ENCODE measurements around the gene PDE9A. TPM values are rescaled to one million over a fixed set of nuclear protein-coding genes. Genes with fewer than 3 reads are reported as not detected.

The PDE9A gene
- total and polyA plus RNA-seq, 4 experiments from 2014 or later: 2.2 to 9.2 (median 5.3) TPM

DNA sequence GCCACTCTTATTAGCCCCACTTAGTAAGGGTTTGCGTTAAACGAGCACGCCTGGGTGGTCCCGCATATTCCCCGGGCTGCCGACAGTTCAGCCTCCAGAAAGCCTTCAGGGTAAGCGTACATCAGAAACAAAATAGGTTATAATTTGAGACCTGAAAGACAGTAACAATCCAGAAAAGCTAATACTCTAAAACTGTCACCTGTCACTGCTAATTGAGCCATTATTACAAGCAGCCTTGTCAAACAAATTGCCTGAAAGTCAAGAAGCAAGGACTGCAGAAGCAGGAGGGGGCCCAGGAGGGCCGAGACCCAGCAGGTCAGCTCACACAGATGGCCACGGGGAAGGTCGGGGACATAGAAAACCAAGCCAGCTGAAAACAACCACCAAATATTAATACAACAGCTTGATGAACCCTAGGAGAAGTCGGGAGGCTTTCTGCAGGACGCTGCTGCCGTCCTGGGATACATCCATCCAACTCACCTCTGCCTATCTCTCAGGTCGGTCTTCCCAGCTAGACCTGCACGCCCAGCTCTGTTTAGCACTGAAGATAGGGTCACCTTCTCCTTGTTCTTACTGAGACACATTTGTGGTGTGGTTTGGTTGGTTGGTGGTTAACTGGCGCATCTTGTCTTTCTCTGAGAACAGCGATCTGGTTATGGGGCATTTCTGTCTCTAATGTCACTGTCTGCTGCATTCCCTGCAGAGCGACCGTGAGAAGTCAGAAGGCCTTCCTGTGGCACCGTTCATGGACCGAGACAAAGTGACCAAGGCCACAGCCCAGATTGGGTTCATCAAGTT, 115.1 kb downstream of the PDE9A start:
- Mint-ChIP-seq H3K27ac (peak overlapping the region in 4 of 7 donors; percentile 22 to 82 (median 68)), H3K4me3 (no peak overlapping the region), H3K36me3 (peaks cover 13 to 19% of the 10 kb centered on the region in 2 donors), H3K27me3 (no peaks in the 10 kb centered on the region), H3K4me1 (peaks cover 0 to 1% (median 0%) of the 10 kb centered on the region in 4 donors), H3K9me3 (no peaks in the 10 kb centered on the region)
- no peak for DNase-seq
- no peak overlapping the region for H3K4me3 ChIP-seq (ENCODE audit: low read length in 2 of 2)
- POLR2A ChIA-PET (ENCODE audit: partially characterized antibody): interaction anchor here (1.5 kb wide), 1 partner anchor 84 kb away, joined by 3 read pairs; no protein-coding TSS in a partner anchor
- no peaks in the 10 kb centered on the region for H3K4me1 ChIP-seq (ENCODE audit: insufficient read depth, low read length)
- intact Hi-C loops (cut with micrococcal nuclease): no loop called here
- no peaks in the 10 kb centered on the region for H3K27me3 ChIP-seq (ENCODE audit: insufficient read depth, low read length)
- H3K9me3 ChIP-seq (ENCODE audit: control insufficient read depth in 1 of 2, low read length in 2 of 2): no peaks in the 10 kb centered on the region
- H3K27ac ChIP-seq (ENCODE audit: low read depth, low read length): no peak overlapping the region
- H3K36me3 ChIP-seq (ENCODE audit: insufficient read depth, low read length): no peaks in the 10 kb centered on the region
- CTCF ChIA-PET (ENCODE audit: partially characterized antibody): no interaction called here

DNA sequence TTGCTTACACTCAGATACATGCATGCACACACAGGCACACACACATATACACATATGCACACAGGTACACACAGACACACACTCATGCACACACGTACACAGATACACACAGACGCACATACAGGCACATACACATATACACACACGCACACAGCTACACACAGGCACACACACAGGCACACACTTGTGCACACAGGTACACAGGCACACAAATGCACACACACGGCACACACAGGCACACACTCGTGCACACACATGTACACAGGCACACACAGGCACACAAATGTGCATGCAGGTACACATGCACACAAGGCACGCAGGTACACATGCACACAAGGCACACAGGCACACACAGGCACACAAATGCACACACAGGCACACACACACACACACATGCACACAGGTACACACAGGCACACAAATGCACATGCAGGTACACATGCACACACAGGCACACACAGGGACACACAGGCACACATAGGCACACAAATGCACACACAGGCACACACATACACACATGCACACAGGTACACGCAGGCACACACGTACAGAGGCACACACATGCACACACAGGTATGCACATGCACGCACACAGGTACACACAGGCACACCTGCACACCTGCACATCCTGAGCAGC, 115.9 kb downstream of the PDE9A start:
- intact Hi-C loops (cut with micrococcal nuclease): no loop called here
- POLR2A ChIA-PET (ENCODE audit: partially characterized antibody): no interaction called here
- H3K27ac Mint-ChIP-seq: peak overlapping the region in 3 of 7 donors; percentile 35 to 82 (median 75)
- peaks cover 13 to 21% of the 10 kb centered on the region in 2 donors for H3K36me3 Mint-ChIP-seq
- Histone ChIP-seq H3K27me3 (ENCODE audit: insufficient read depth, low read length) (no peaks in the 10 kb centered on the region), H3K27ac (ENCODE audit: low read depth, low read length) (no peak overlapping the region), H3K4me1 (ENCODE audit: insufficient read depth, low read length) (no peaks in the 10 kb centered on the region), H3K36me3 (ENCODE audit: insufficient read depth, low read length) (no peaks in the 10 kb centered on the region), H3K4me3 (ENCODE audit: low read length in 2 of 2) (no peak overlapping the region), H3K9me3 (ENCODE audit: control insufficient read depth in 1 of 2, low read length in 2 of 2) (no peaks in the 10 kb centered on the region)
- no peak for DNase-seq
- H3K4me3 Mint-ChIP-seq: no peak overlapping the region
- peaks cover 0 to 1% (median 0%) of the 10 kb centered on the region in 4 donors for H3K4me1 Mint-ChIP-seq
- CTCF ChIA-PET (ENCODE audit: partially characterized antibody): no interaction called here
- no peaks in the 10 kb centered on the region for H3K27me3 Mint-ChIP-seq
- no peaks in the 10 kb centered on the region for H3K9me3 Mint-ChIP-seq

DNA sequence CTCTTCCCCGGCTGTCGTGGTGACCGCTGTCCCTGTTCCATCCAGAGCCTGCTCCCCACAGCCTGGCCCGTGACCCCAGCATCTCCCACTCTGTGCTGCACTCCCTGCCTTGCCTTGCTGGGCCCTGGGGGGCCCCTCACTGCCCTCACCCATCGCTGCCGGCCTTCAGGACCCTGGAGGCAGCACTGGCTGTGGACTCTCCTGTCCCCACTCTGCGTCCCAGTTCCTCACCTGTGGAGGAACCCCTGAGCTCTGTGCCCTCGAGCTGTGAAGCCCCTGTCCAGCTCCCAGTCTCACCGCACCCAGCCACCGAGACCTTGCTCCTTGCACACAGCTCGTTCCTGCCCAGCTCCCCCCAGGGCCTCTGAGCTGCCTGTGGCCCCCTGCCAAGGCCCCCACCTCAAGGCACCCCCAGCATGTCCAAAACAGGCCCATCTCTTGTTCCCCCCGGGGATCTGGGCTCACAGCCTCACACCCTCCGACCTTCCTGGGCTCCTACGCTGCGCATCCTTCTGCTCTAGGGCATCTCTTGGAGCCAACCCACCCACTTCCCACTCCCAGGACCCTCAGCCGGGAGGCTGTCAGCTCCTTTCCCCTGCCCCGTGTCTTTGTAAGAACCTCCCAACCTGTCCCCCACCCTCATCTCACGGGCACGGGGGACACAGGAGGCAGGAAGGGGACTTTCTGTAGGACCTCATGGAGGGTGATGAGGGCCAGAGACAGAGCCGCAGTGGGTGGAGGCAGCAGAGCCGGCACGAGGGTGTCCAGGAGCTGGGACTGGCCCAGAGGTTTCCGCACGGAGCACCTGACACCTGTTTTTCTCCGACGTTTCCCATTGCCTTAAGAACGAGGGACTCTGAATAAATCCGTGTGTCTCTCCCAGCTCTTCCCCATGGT, 116.6 kb downstream of the PDE9A start:
- Histone ChIP-seq H3K4me3 (ENCODE audit: low read length in 2 of 2) (no peak overlapping the region), H3K36me3 (ENCODE audit: insufficient read depth, low read length) (no peaks in the 10 kb centered on the region), H3K27ac (ENCODE audit: low read depth, low read length) (no peak overlapping the region), H3K27me3 (ENCODE audit: insufficient read depth, low read length) (no peaks in the 10 kb centered on the region), H3K9me3 (ENCODE audit: control insufficient read depth in 1 of 2, low read length in 2 of 2) (no peaks in the 10 kb centered on the region), H3K4me1 (ENCODE audit: insufficient read depth, low read length) (no peaks in the 10 kb centered on the region)
- Mint-ChIP-seq H3K4me1 (peaks cover 0 to 1% (median 0%) of the 10 kb centered on the region in 4 donors), H3K36me3 (peaks cover 10 to 19% of the 10 kb centered on the region in 2 donors), H3K9me3 (no peaks in the 10 kb centered on the region), H3K27ac (peak overlapping the region in 3 of 7 donors; percentile 25 to 56 (median 29)), H3K4me3 (no peak overlapping the region), H3K27me3 (no peaks in the 10 kb centered on the region)
- DNase-seq: no peak
- ChIA-PET POLR2A (ENCODE audit: partially characterized antibody) (interaction anchor here (0.7 kb wide), 1 partner anchor 23 kb away, joined by 3 read pairs; no protein-coding TSS in a partner anchor), CTCF (ENCODE audit: partially characterized antibody) (no interaction called here)
- intact Hi-C loops (cut with micrococcal nuclease): no loop called here

DNA sequence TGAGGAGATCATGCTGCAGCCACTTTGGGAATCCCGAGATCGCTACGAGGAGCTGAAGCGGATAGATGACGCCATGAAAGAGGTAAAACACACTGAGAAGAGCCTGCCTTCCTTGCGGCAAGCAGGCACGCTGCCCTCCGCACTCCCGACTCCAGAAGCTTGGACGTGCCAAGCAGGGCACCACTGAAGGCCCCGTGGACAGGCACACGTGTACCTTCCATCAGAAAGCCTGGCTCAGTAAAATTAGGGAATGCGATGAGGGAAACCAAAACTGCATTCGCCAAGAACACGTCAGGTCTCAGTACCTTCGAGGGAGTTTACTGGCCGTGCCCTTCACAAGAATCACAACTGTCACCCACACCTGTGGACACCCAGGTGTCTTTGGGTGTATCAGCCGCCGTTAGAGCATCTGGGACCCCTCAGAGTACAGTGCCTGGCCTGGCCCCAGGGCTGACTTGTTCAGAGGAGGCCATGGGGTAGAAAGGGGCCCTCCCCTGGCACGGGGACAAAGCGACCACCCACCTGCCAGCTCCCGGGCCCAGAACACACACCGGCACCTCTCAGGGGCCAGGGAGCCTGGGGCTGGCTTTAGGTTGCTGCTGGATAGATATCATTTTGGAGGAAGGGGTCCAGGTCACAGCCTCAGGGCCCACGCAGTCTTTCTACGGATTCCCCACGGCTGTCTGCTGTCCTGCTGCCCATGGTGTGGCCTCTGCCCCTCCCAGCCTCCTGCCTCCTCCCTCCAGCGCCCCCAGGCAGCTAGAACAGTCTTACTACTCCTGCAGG, 117.5 kb downstream of the PDE9A start:
- CTCF ChIA-PET (ENCODE audit: partially characterized antibody): no interaction called here
- POLR2A ChIA-PET (ENCODE audit: partially characterized antibody): interaction anchor here (0.7 kb wide), 1 partner anchor 24 kb away, joined by 3 read pairs; no protein-coding TSS in a partner anchor
- no peaks in the 10 kb centered on the region for H3K9me3 ChIP-seq (ENCODE audit: control insufficient read depth in 1 of 2, low read length in 2 of 2)
- Mint-ChIP-seq H3K4me3 (no peak overlapping the region), H3K4me1 (peaks cover 0 to 1% (median 0%) of the 10 kb centered on the region in 4 donors), H3K9me3 (no peaks in the 10 kb centered on the region), H3K27me3 (no peaks in the 10 kb centered on the region), H3K36me3 (peaks cover 9 to 19% of the 10 kb centered on the region in 2 donors), H3K27ac (peak overlapping the region in 3 of 7 donors; percentile 25 to 56 (median 29))
- no peaks in the 10 kb centered on the region for H3K36me3 ChIP-seq (ENCODE audit: insufficient read depth, low read length)
- intact Hi-C loops (cut with micrococcal nuclease): no loop called here
- H3K4me3 ChIP-seq (ENCODE audit: low read length in 2 of 2): no peak overlapping the region
- DNase-seq: no peak
- H3K27ac ChIP-seq (ENCODE audit: low read depth, low read length): no peak overlapping the region
- no peaks in the 10 kb centered on the region for H3K4me1 ChIP-seq (ENCODE audit: insufficient read depth, low read length)
- H3K27me3 ChIP-seq (ENCODE audit: insufficient read depth, low read length): no peaks in the 10 kb centered on the region

DNA sequence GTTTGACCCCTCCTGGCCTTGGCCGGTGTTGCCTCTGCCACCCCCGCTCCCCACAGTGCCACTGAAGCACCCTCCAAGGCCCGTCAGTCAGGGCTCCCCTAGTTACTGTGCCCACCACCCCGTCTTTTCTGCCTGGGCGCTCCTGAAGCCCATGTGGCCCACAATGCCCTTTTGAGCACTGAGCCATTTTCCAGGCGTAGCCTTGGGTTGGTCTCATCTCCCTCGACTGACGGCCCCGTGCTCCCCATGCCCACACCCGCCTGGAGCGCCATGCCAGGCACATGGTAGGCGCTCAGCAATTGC, 118.0 kb downstream of the PDE9A start:
- DNase-seq: no peak
- CTCF ChIA-PET (ENCODE audit: partially characterized antibody): no interaction called here

GRCh38 chr21:42775123-42775522, 121.7 kb downstream of the PDE9A start:
- Histone ChIP-seq H3K27me3 (ENCODE audit: insufficient read depth, low read length) (no peaks in the 10 kb centered on the region), H3K27ac (ENCODE audit: low read depth, low read length) (no peak overlapping the region), H3K9me3 (ENCODE audit: control insufficient read depth in 1 of 2, low read length in 2 of 2) (no peaks in the 10 kb centered on the region), H3K4me1 (ENCODE audit: insufficient read depth, low read length) (no peaks in the 10 kb centered on the region), H3K36me3 (ENCODE audit: insufficient read depth, low read length) (no peaks in the 10 kb centered on the region), H3K4me3 (ENCODE audit: low read length in 2 of 2) (no peak overlapping the region)
- Mint-ChIP-seq H3K36me3 (peaks cover 3 to 7% of the 10 kb centered on the region in 2 donors), H3K27me3 (no peaks in the 10 kb centered on the region), H3K9me3 (no peaks in the 10 kb centered on the region), H3K4me3 (no peak overlapping the region), H3K27ac (no peak overlapping the region), H3K4me1 (peaks cover 0 to 3% (median under 1%) of the 10 kb centered on the region in 4 donors)
- intact Hi-C loops (cut with micrococcal nuclease): no loop called here
- CTCF ChIA-PET (ENCODE audit: partially characterized antibody): no interaction called here
- DNase-seq: no peak
- POLR2A ChIA-PET (ENCODE audit: partially characterized antibody): no interaction called here

More for the DNA sequence above, 118.0 kb downstream of the PDE9A start:
- no peaks in the 10 kb centered on the region for H3K27me3 Mint-ChIP-seq
- peaks cover 9 to 19% of the 10 kb centered on the region in 2 donors for H3K36me3 Mint-ChIP-seq
- Histone ChIP-seq H3K36me3 (ENCODE audit: insufficient read depth, low read length) (no peaks in the 10 kb centered on the region), H3K27ac (ENCODE audit: low read depth, low read length) (no peak overlapping the region), H3K4me3 (ENCODE audit: low read length in 2 of 2) (no peak overlapping the region), H3K27me3 (ENCODE audit: insufficient read depth, low read length) (no peaks in the 10 kb centered on the region), H3K4me1 (ENCODE audit: insufficient read depth, low read length) (no peaks in the 10 kb centered on the region), H3K9me3 (ENCODE audit: control insufficient read depth in 1 of 2, low read length in 2 of 2) (no peaks in the 10 kb centered on the region)
- intact Hi-C loops (cut with micrococcal nuclease): no loop called here
- POLR2A ChIA-PET (ENCODE audit: partially characterized antibody): no interaction called here
- no peaks in the 10 kb centered on the region for H3K9me3 Mint-ChIP-seq
- H3K27ac Mint-ChIP-seq: peak overlapping the region in 2 of 7 donors; percentile 42 to 52
- peaks cover 0 to 1% (median under 1%) of the 10 kb centered on the region in 4 donors for H3K4me1 Mint-ChIP-seq
- H3K4me3 Mint-ChIP-seq: no peak overlapping the region
